DOHH2 (cell line): Measurements from ENCODE around the gene EEIG1.
A peak's percentile ranks its signal among the peaks of the same experiment; 100 is the strongest.

ENCODE experiments used
- H3F3A ChIP-seq: fragments of 200-600 bp; sonication (generic), shearing (Covaris generic); 2 replicates; pipeline ENCODE4 v1.6.0; 2016; ENCODE audit warnings: antibody characterized with exemption, mild to moderate bottlenecking; ENCODE audit not compliant: control insufficient read depth, insufficient read depth
- H3K27ac ChIP-seq: fragments of 200-600 bp; sonication (generic); 2 replicates; pipeline ENCODE4 v1.5.1; 2014; ENCODE audit warnings: low read depth, mild to moderate bottlenecking, low read length, moderate library complexity
- H3K27me3 ChIP-seq: fragments of 200-600 bp; sonication (generic); 2 replicates; pipeline ENCODE4 v1.6.1; 2014; ENCODE audit warnings: mild to moderate bottlenecking, low read length, mixed read lengths; ENCODE audit not compliant: control insufficient read depth
- H3K36me3 ChIP-seq: fragments of 200-600 bp; sonication (generic); 2 replicates; pipeline ENCODE4 v1.6.1; 2014; ENCODE audit warnings: mild to moderate bottlenecking, low read length, moderate library complexity, mixed read lengths; ENCODE audit not compliant: control insufficient read depth
- H3K4me1 ChIP-seq: fragments of 200-600 bp; sonication (generic); 2 replicates; pipeline ENCODE4 v1.6.1; 2014; ENCODE audit warnings: mild to moderate bottlenecking, low read length, mixed read lengths; ENCODE audit not compliant: control insufficient read depth
- H3K4me2 ChIP-seq: fragments of 200-600 bp; sonication (generic); 2 replicates; pipeline ENCODE4 v1.6.0; 2014; ENCODE audit warnings: mild to moderate bottlenecking, low read length, moderate library complexity
- H3K4me3 ChIP-seq: fragments of 200-600 bp; sonication (generic); 2 replicates; pipeline ENCODE4 v1.5.1; 2014; ENCODE audit warnings: mild to moderate bottlenecking, low read length, mixed read lengths
- H3K79me2 ChIP-seq: fragments of 200-600 bp; sonication (generic); 2 replicates; pipeline ENCODE4 v1.6.1; 2014; ENCODE audit warnings: mild to moderate bottlenecking, low read length, mixed read lengths; ENCODE audit not compliant: control insufficient read depth
- H3K9me2 ChIP-seq: fragments of 200-600 bp; sonication (generic); replicated peaks from 2 replicates; pipeline ENCODE4 v1.6.1; 2014; ENCODE audit warnings: mild to moderate bottlenecking, low read length, mixed read lengths; ENCODE audit not compliant: control insufficient read depth
- H3K9me3 ChIP-seq: fragments of 200-600 bp; sonication (generic); 2 replicates; pipeline ENCODE4 v1.6.1; 2014; ENCODE audit warnings: antibody characterized with exemption, low read length, mixed read lengths; ENCODE audit not compliant: control insufficient read depth, insufficient read depth
- H4K20me1 ChIP-seq: fragments of 200-600 bp; sonication (generic); 2 replicates; pipeline ENCODE4 v1.6.0; 2014; ENCODE audit warnings: low read depth, mild to moderate bottlenecking, antibody characterized with exemption, low read length, moderate library complexity; ENCODE audit not compliant: control insufficient read depth, insufficient read depth
- CTCF ChIP-seq: fragments of 200-600 bp; sonication (generic); IDR thresholded peaks from one replicate; pipeline ENCODE4 v1.5.1; 2014; ENCODE audit warnings: antibody characterized with exemption, mild to moderate bottlenecking, low read depth, low read length; ENCODE audit not compliant: poor library complexity, severe bottlenecking
- EZH2phosphoT487 ChIP-seq: fragments of 200-600 bp; sonication (generic); IDR thresholded peaks from 2 replicates; pipeline ENCODE4 v1.6.1; 2017; ENCODE audit warnings: borderline replicate concordance, mild to moderate bottlenecking, antibody characterized with exemption, low read length, moderate library complexity, mixed read lengths

EEIG1 gene

GRCh38 chr9:127968700-127969383 lies 11.9 kb downstream of the EEIG1 start:
- H3K27me3 ChIP-seq: no peaks in the 10 kb centered on the region
- peaks cover 10% of the 10 kb centered on the region for H3F3A ChIP-seq
- H3K36me3 ChIP-seq: peaks cover 74% of the 10 kb centered on the region
- H3K9me2 ChIP-seq: no peaks in the 10 kb centered on the region
- no peaks in the 10 kb centered on the region for H3K9me3 ChIP-seq
- H3K79me2 ChIP-seq: peaks cover 100% of the 10 kb centered on the region
- H4K20me1 ChIP-seq: peaks cover 70% of the 10 kb centered on the region
- peak overlapping the region; percentile 92 for H3K4me2 ChIP-seq
- peaks cover 100% of the 10 kb centered on the region for H3K4me1 ChIP-seq
- no peak overlapping the region for H3K4me3 ChIP-seq
- TF ChIP-seq CTCF (no peak), EZH2phosphoT487 (no peak)
- H3K27ac ChIP-seq: peak overlapping the region; percentile 15; the same call in 1 of the 2 replicates

GRCh38 chr9:127968042-127968441 lies 12.7 kb downstream of the EEIG1 start:
- H3K4me1 ChIP-seq: peaks cover 100% of the 10 kb centered on the region
- no peaks in the 10 kb centered on the region for H3K9me3 ChIP-seq
- TF ChIP-seq EZH2phosphoT487 (no peak), CTCF (no peak)
- H3K79me2 ChIP-seq: peaks cover 100% of the 10 kb centered on the region
- H3K9me2 ChIP-seq: no peaks in the 10 kb centered on the region
- no peak overlapping the region for H3K27ac ChIP-seq
- peaks cover 74% of the 10 kb centered on the region for H3K36me3 ChIP-seq
- no peaks in the 10 kb centered on the region for H3K27me3 ChIP-seq
- H3F3A ChIP-seq: peaks cover 9% of the 10 kb centered on the region
- peak overlapping the region; percentile 92 for H3K4me2 ChIP-seq
- no peak overlapping the region for H3K4me3 ChIP-seq
- H4K20me1 ChIP-seq: peaks cover 71% of the 10 kb centered on the region

GRCh38 chr9:127967151-127967809 lies 13.5 kb downstream of the EEIG1 start:
- H3K4me1 ChIP-seq: peaks cover 99% of the 10 kb centered on the region
- no peak for TF ChIP-seq CTCF
- no peak for TF ChIP-seq EZH2phosphoT487
- H3K4me2 ChIP-seq: peak overlapping the region; percentile 92
- H3K36me3 ChIP-seq: peaks cover 74% of the 10 kb centered on the region
- peaks cover 100% of the 10 kb centered on the region for H3K79me2 ChIP-seq
- H3F3A ChIP-seq: peaks cover 5% of the 10 kb centered on the region
- H3K27ac ChIP-seq: no peak overlapping the region
- peaks cover 67% of the 10 kb centered on the region for H4K20me1 ChIP-seq
- H3K4me3 ChIP-seq: peak overlapping the region; percentile 11; the same call in 1 of the 2 replicates
- no peaks in the 10 kb centered on the region for H3K27me3 ChIP-seq
- H3K9me3 ChIP-seq: no peaks in the 10 kb centered on the region
- H3K9me2 ChIP-seq: no peaks in the 10 kb centered on the region
